Left forelimb (tissue), 1 donor: ENCODE measurements around the gene GRM1.

Source experiments
- DNase-seq: peaks from one replicate; pipeline ENCODE4 v3.0.0-alpha.2; 2018; ENCODE audit warnings: low spot score

Gene GRM1

GRCh38 chr6:146369866-146370265, 341.0 kb downstream of the GRM1 start:
- DNase-seq: no peak

- no peak for DNase-seq
Observed at GRCh38 chr6:146381486-146381885, 352.6 kb downstream of the GRM1 start.

- no peak for DNase-seq
Observed at GRCh38 chr6:146388736-146389364, 360.0 kb downstream of the GRM1 start.

GRCh38 chr6:146389740-146390139, 360.9 kb downstream of the GRM1 start:
- no peak for DNase-seq

- DNase-seq: no peak
Observed at GRCh38 chr6:146397638-146398037, 368.8 kb downstream of the GRM1 start.

- DNase-seq: no peak
Observed at GRCh38 chr6:146402476-146402875, 373.6 kb downstream of the GRM1 start.

- no peak for DNase-seq
Observed at GRCh38 chr6:146408583-146408982, 379.7 kb downstream of the GRM1 start.

GRCh38 chr6:146410851-146411595, 382.2 kb downstream of the GRM1 start:
- no peak for DNase-seq

GRCh38 chr6:146419576-146419975, 390.7 kb downstream of the GRM1 start:
- DNase-seq: no peak

GRCh38 chr6:146420255-146420654, 391.4 kb downstream of the GRM1 start:
- DNase-seq: no peak

- no peak for DNase-seq
Observed at GRCh38 chr6:146422789-146423375, 394.0 kb downstream of the GRM1 start.

GRCh38 chr6:146423452-146423851, 394.6 kb downstream of the GRM1 start:
- no peak for DNase-seq

- no peak for DNase-seq
Observed at GRCh38 chr6:146426516-146426915, 397.7 kb downstream of the GRM1 start.

GRCh38 chr6:146429831-146430230, 401.0 kb downstream of the GRM1 start:
- DNase-seq: no peak

- DNase-seq: no peak
Observed at GRCh38 chr6:146433881-146434731, 405.2 kb downstream of the GRM1 start.

- no peak for DNase-seq
Observed at GRCh38 chr6:146434732-146435390, 406.0 kb downstream of the GRM1 start.

GRCh38 chr6:146441907-146442306, 413.0 kb downstream of the GRM1 start:
- DNase-seq: no peak

GRCh38 chr6:146444189-146444588, 415.3 kb downstream of the GRM1 start:
- no peak for DNase-seq

GRCh38 chr6:146445233-146445632, 416.4 kb downstream of the GRM1 start:
- DNase-seq: no peak

- no peak for DNase-seq
Observed at GRCh38 chr6:146456886-146457285, 428.0 kb downstream of the GRM1 start.

- no peak for DNase-seq
Observed at GRCh38 chr6:146460941-146461340, 432.1 kb downstream of the GRM1 start.
